Kidney (tissue), 11 donors: ENCODE results near the gene PRAMEF13. TPM values are rescaled to one million over a fixed set of nuclear protein-coding genes. Genes with fewer than 3 reads are reported as not detected.
"Not testable (repeated sequence)": the region's sequence is repeated elsewhere in the genome, so short reads cannot be mapped to it uniquely, and the experiment has no call there.

Experiments
- DNase-seq, 5 donors: peaks; one replicate each; pipeline ENCODE4 v3.0.0-alpha.2; 2013 to 2020
- FAIRE-seq: peaks from 2 replicates; lab custom pipeline; 2012; peaks lifted over from hg19 to GRCh38; lab: Jason Lieb, UNC
- H3K27ac ChIP-seq, 2 donors: one replicate each; pipeline ENCODE4 v1.7.0; 2013; ENCODE audit warnings: low read depth in 2 of 2, low read length in 2 of 2, inconsistent platforms in 1 of 2
- H3K27me3 ChIP-seq: one replicate; pipeline ENCODE4 v1.7.1; 2013; ENCODE audit warnings: low read length, inconsistent platforms; ENCODE audit not compliant: control insufficient read depth, insufficient read depth
- H3K36me3 ChIP-seq, 3 donors: one replicate each; pipeline versions ENCODE4 v1.7.0 to v1.7.1; 2013; ENCODE audit warnings: low read length in 3 of 3, control low read depth in 1 of 3, inconsistent platforms in 1 of 3; ENCODE audit not compliant: insufficient read depth in 3 of 3, control insufficient read depth in 2 of 3
- H3K4me1 ChIP-seq, 3 donors: one replicate each; pipeline versions ENCODE4 v1.7.0 to v1.7.1; 2013; ENCODE audit warnings: low read length in 3 of 3, inconsistent platforms in 1 of 3, low read depth in 1 of 3; ENCODE audit not compliant: control insufficient read depth in 2 of 3, insufficient read depth in 2 of 3
- H3K4me3 ChIP-seq, 3 donors: one replicate each; pipeline versions ENCODE4 v1.7.0 to v1.8.1; 2013; ENCODE audit warnings: low read length in 3 of 3, control low read depth in 1 of 3, inconsistent platforms in 1 of 3
- H3K9ac ChIP-seq, 3 donors: one replicate each; pipeline versions ENCODE4 v1.7.0 to v1.7.1; 2013; ENCODE audit warnings: low read length in 3 of 3, control low read depth in 1 of 3, inconsistent platforms in 1 of 3
- H3K9me3 ChIP-seq, 3 donors: one replicate each; pipeline versions ENCODE4 v1.7.0 to v1.7.1; 2013; ENCODE audit warnings: low read length in 3 of 3, control low read depth in 1 of 3, inconsistent platforms in 1 of 3; ENCODE audit not compliant: control insufficient read depth in 2 of 3, insufficient read depth in 1 of 3
- intact Hi-C: fragments of 100-400 bp; cut with DNase I; formaldehyde crosslinking; loops from one replicate; pipeline ENCODE4 v1.11.1; 2022
- polyA plus RNA-seq: library from polyadenylated mRNA; stranded (reverse); fragments of 350-450 nt; fragmentation: Illumina TruSeq; extraction: RNeasy Lipid Tissue Mini Kit (QIAGEN cat#74804); gene quantifications from one replicate; pipeline ENCODE4 v1.2.3, GENCODE V29; 2014; ENCODE audit warnings: low read depth, low replicate concordance; ENCODE audit not compliant: insufficient read depth
- total RNA-seq: library from RNA; stranded (reverse); fragmentation: NEBNext Ultra II Directional; extraction: Animal tissue kit (Norgen Biotek cat#: 25700); gene quantifications from one replicate; pipeline ENCODE4 v1.2.1, GENCODE V29; 2021
- donor health status: control.
- donor health status: control.
- donor health status: DM: yes; HTN: yes; CAD: no.
- donor health status: Normal renal cell carcinoma (clear cell type).

The PRAMEF13 gene
- total and polyA plus RNA-seq, 2 donors from 2014 or later: not detected

DNA sequence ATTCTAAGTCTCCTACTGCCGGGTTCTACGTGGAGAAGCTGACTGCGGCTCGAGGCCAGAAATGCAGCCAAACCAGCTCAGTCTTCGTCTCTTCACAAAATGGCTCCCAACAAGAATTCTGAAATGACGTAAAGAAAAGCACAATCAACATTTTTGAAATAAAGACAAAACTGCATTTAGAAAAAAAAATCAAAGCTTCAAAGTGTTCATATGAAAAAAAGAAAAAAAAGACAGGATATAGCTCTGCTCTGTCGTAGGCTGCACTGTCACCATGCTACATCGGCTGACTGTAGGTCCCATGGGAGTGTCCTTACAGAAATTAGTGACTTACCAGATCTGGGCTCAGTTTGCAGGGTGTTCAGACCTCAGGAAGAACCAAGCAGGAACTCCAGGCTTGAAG lies 35.7 kb downstream of the PRAMEF13 start, which contains the start of gene HNRNPCL4:
HNRNPCL4 (minus strand) TSS at position 101 of the 400 bp plus-strand sequence. CDS start 164 bp downstream, outside the sequence.
- FAIRE-seq, intact Hi-C loops, H3K36me3 ChIP-seq: not testable (repeated sequence)

DNA sequence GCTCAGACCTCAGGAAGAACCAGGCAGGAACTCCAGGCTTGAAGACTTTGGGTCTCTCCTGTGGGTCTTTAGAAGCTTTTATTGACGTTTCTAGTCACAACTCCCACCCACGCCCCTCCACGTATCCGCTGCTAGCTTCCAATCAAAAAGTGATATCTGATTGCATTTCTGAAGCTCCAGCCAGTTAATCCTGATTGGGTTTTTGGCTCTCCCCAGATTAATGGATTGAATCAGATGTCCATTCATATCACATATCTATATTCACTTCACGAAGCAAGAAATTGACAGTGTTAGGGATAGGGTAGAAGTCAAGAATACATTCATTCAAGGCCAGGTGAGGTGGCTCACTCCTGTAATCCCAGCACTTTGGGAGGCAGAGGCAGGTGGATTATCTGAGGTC lies 45.3 kb downstream of the PRAMEF13 start, which contains the start of gene PRAMEF26:
PRAMEF26 (minus strand) TSS at position 101 of the 400 bp plus-strand sequence. CDS start 2,914 bp downstream, outside the sequence.
- FAIRE-seq, intact Hi-C loops: not testable (repeated sequence)

More for the DNA sequence above, 35.7 kb downstream of the PRAMEF13 start, which contains the start of gene HNRNPCL4:
- not testable (repeated sequence) for H3K27me3 ChIP-seq, H3K9ac ChIP-seq, H3K4me3 ChIP-seq, DNase-seq, H3K4me1 ChIP-seq, H3K27ac ChIP-seq, H3K9me3 ChIP-seq

More for the DNA sequence above, 45.3 kb downstream of the PRAMEF13 start, which contains the start of gene PRAMEF26:
- H3K27me3 ChIP-seq, H3K4me3 ChIP-seq, H3K36me3 ChIP-seq, H3K4me1 ChIP-seq, H3K27ac ChIP-seq, H3K9me3 ChIP-seq, H3K9ac ChIP-seq, DNase-seq: not testable (repeated sequence)

Other genes with a start within 250 kb of the PRAMEF13 start
- not detected for gene PRAMEF27, start 144.8 kb downstream of the PRAMEF13 start, total RNA-seq
- not detected for gene PRAMEF27, start 144.8 kb downstream of the PRAMEF13 start, polyA plus RNA-seq
- gene HNRNPCL3, start 140.6 kb downstream of the PRAMEF13 start, total RNA-seq: not detected
- not detected for gene HNRNPCL3, start 140.6 kb downstream of the PRAMEF13 start, polyA plus RNA-seq
- not detected for gene PRAMEF25, start 130.6 kb downstream of the PRAMEF13 start, total RNA-seq
- gene PRAMEF25, start 130.6 kb downstream of the PRAMEF13 start, polyA plus RNA-seq: not detected
- gene HNRNPCL2, start 84.6 kb downstream of the PRAMEF13 start, total RNA-seq: not detected
- not detected for gene HNRNPCL2, start 84.6 kb downstream of the PRAMEF13 start, polyA plus RNA-seq
- gene PRAMEF26, start 45.4 kb downstream of the PRAMEF13 start, total RNA-seq: not detected
- gene PRAMEF26, start 45.4 kb downstream of the PRAMEF13 start, polyA plus RNA-seq: not detected
- not detected for gene HNRNPCL4, start 35.8 kb downstream of the PRAMEF13 start, total RNA-seq
- gene HNRNPCL4, start 35.8 kb downstream of the PRAMEF13 start, polyA plus RNA-seq: not detected
- not detected for gene PRAMEF9, start 29.6 kb downstream of the PRAMEF13 start, total RNA-seq
- not detected for gene PRAMEF9, start 29.6 kb downstream of the PRAMEF13 start, polyA plus RNA-seq
- not detected for gene PRAMEF18, start 24.7 kb upstream of the PRAMEF13 start, total RNA-seq
- gene PRAMEF18, start 24.7 kb upstream of the PRAMEF13 start, polyA plus RNA-seq: not detected
- gene PRAMEF5, start 52.8 kb upstream of the PRAMEF13 start, total RNA-seq: not detected
- gene PRAMEF5, start 52.8 kb upstream of the PRAMEF13 start, polyA plus RNA-seq: not detected
- not detected for gene PRAMEF8, start 83.7 kb upstream of the PRAMEF13 start, total RNA-seq
- gene PRAMEF8, start 83.7 kb upstream of the PRAMEF13 start, polyA plus RNA-seq: not detected
- not detected for gene PRAMEF33, start 102.1 kb upstream of the PRAMEF13 start, total RNA-seq
- not detected for gene PRAMEF33, start 102.1 kb upstream of the PRAMEF13 start, polyA plus RNA-seq
- not detected for gene PRAMEF15, start 114.2 kb upstream of the PRAMEF13 start, total RNA-seq
- not detected for gene PRAMEF15, start 114.2 kb upstream of the PRAMEF13 start, polyA plus RNA-seq
- not detected for gene PRAMEF14, start 145.7 kb upstream of the PRAMEF13 start, total RNA-seq
- not detected for gene PRAMEF14, start 145.7 kb upstream of the PRAMEF13 start, polyA plus RNA-seq
- gene PRAMEF19, start 170.5 kb upstream of the PRAMEF13 start, total RNA-seq: not detected
- gene PRAMEF19, start 170.5 kb upstream of the PRAMEF13 start, polyA plus RNA-seq: not detected
- not detected for gene PRAMEF17, start 188.2 kb upstream of the PRAMEF13 start, total RNA-seq
- not detected for gene PRAMEF17, start 188.2 kb upstream of the PRAMEF13 start, polyA plus RNA-seq
- gene PRAMEF20, start 209.0 kb upstream of the PRAMEF13 start, total RNA-seq: not detected
- not detected for gene PRAMEF20, start 209.0 kb upstream of the PRAMEF13 start, polyA plus RNA-seq